Prostate gland (tissue), 2 donors: Measurements from ENCODE around the gene ATP10B.

ENCODE experiments used
- CTCF ChIP-seq, 4 experiments: fragments of 200-600 bp in 2 of 4; fragments of 450-650 bp in 2 of 4; sonication (generic) in 2 of 4; IDR thresholded peaks; 1 replicate in 3 of 4; 2 replicates in 1 of 4; pipeline ENCODE4 v1.5.1; 2016 to 2019; ENCODE audit warnings: antibody characterized with exemption in 4 of 4, mild to moderate bottlenecking in 2 of 4, moderate library complexity in 2 of 4
- POLR2A ChIP-seq: fragments of 450-650 bp; IDR thresholded peaks from one replicate; pipeline ENCODE4 v1.6.1; 2016; ENCODE audit warnings: antibody characterized with exemption, mild to moderate bottlenecking
- POLR2AphosphoS5 ChIP-seq: sonication (generic); formaldehyde crosslinking; IDR thresholded peaks from one replicate; pipeline ENCODE4 v1.6.1; 2017; ENCODE audit warnings: antibody characterized with exemption

DNA sequence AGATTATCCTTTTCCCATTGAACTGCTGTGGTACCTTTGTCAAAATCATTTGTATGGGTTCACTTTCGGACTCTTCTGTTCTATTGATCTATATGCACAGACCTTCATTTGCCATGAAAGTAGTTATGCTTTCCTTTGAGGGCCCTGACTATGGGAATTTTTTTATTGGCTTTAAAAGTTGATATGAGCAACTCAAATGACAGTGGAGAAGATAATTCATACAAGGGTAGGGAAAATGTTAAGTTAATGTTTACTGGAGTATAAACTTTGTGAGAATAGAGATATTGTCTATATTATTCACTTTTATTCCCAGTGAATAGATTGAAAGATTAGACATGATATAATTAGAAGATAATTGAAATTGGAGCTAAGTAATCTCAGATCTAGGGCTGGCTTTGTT is 94.8 kb downstream of the ATP10B start:
- TF ChIP-seq CTCF (IDR thresholded peaks at IDR 0.05) (no peak), POLR2AphosphoS5 (no peak), POLR2A (no peak)
